Osteoblast (primary cell): ENCODE measurements around the gene FBXW8. TPM values are rescaled to one million over a fixed set of nuclear protein-coding genes. Genes with fewer than 3 reads are reported as not detected.

Experiments used
- DNase-seq: peaks from one replicate; pipeline ENCODE4 v3.0.0; 2011; ENCODE audit warnings: low spot score, mixed read lengths; ENCODE audit not compliant: insufficient read length; ENCODE audit errors: missing footprints
- H2AFZ ChIP-seq: 2 replicates; pipeline ENCODE4 v1.6.0; 2011; ENCODE audit warnings: mild to moderate bottlenecking, low read length
- H3K27ac ChIP-seq: 2 replicates; pipeline ENCODE4 v1.5.1; 2011; ENCODE audit warnings: mild to moderate bottlenecking, low read depth, low read length, moderate library complexity
- H3K27me3 ChIP-seq: 2 replicates; pipeline ENCODE4 v1.6.0; 2012; ENCODE audit warnings: mild to moderate bottlenecking, control low read depth, inconsistent platforms, low read length, moderate library complexity; ENCODE audit not compliant: insufficient read depth
- H3K36me3 ChIP-seq: 2 replicates; pipeline ENCODE4 v1.5.1; 2011; ENCODE audit warnings: mild to moderate bottlenecking, low read length, control low read depth, moderate library complexity; ENCODE audit not compliant: insufficient read depth
- H3K4me1 ChIP-seq: 2 replicates; pipeline ENCODE4 v1.5.1; 2011; ENCODE audit warnings: mild to moderate bottlenecking, low read length, control low read depth, moderate library complexity; ENCODE audit not compliant: insufficient read depth
- H3K4me2 ChIP-seq: 2 replicates; pipeline ENCODE4 v1.6.0; 2011; ENCODE audit warnings: mild to moderate bottlenecking, low read length; ENCODE audit not compliant: insufficient read depth
- H3K4me3 ChIP-seq: fragments of 200-600 bp; sonication (generic); 3 replicates; pipeline ENCODE4 v1.5.1; 2012; ENCODE audit warnings: mild to moderate bottlenecking, low read length, inconsistent platforms; ENCODE audit not compliant: insufficient read depth
- H3K79me2 ChIP-seq: 2 replicates; pipeline ENCODE4 v1.6.0; 2012; ENCODE audit warnings: mild to moderate bottlenecking, low read length, control low read depth, inconsistent platforms; ENCODE audit not compliant: insufficient read depth
- H3K9me3 ChIP-seq: 2 replicates; pipeline ENCODE4 v1.5.1; 2011; ENCODE audit warnings: low read depth, low read length, control low read depth
- H4K20me1 ChIP-seq: 2 replicates; pipeline ENCODE4 v1.6.0; 2012; ENCODE audit warnings: mild to moderate bottlenecking, low read length, control low read depth; ENCODE audit not compliant: insufficient read depth
- CTCF ChIP-seq: IDR thresholded peaks from 2 replicates; pipeline ENCODE4 v1.5.1; 2011; ENCODE audit warnings: mild to moderate bottlenecking, low read depth, low read length, moderate library complexity; ENCODE audit errors: extremely low read depth
- total RNA-seq: library from RNA; depleted of rRNA; stranded (reverse); fragments of >200 nt; gene quantifications from 2 replicates; pipeline ENCODE4 v1.2.3, GENCODE V29; 2012

The FBXW8 gene
- total RNA-seq, 1 donor, result 27.5 TPM

GRCh38 chr12:117040496-117040895, 129.7 kb downstream of the FBXW8 start:
- Histone ChIP-seq H3K79me2 (no peaks in the 10 kb centered on the region), H3K27me3 (peaks cover 7% of the 10 kb centered on the region), H2AFZ (no peak overlapping the region), H4K20me1 (no peaks in the 10 kb centered on the region), H3K4me2 (no peak overlapping the region), H3K4me1 (peaks cover 2% of the 10 kb centered on the region), H3K4me3 (no peak overlapping the region), H3K36me3 (no peaks in the 10 kb centered on the region), H3K9me3 (no peaks in the 10 kb centered on the region), H3K27ac (no peak overlapping the region)
- no peak for TF ChIP-seq CTCF
- DNase-seq, result no peak

- no peak overlapping the region for H3K4me2 ChIP-seq
- H3K4me1 ChIP-seq, result peaks cover 4% of the 10 kb centered on the region
- no peak overlapping the region for H3K4me3 ChIP-seq
Measured at GRCh38 chr12:117041798-117042170, 131.0 kb downstream of the FBXW8 start.

GRCh38 chr12:117042171-117042842, 131.6 kb downstream of the FBXW8 start:
- no peaks in the 10 kb centered on the region for H3K36me3 ChIP-seq
- no peak overlapping the region for H3K4me2 ChIP-seq
- no peaks in the 10 kb centered on the region for H3K9me3 ChIP-seq
- no peak for TF ChIP-seq CTCF
- no peak overlapping the region for H2AFZ ChIP-seq
- H3K27me3 ChIP-seq, result peaks cover 8% of the 10 kb centered on the region
- no peak overlapping the region for H3K4me3 ChIP-seq
- no peaks in the 10 kb centered on the region for H4K20me1 ChIP-seq
- peak; percentile 95 for DNase-seq
- H3K4me1 ChIP-seq, result peaks cover 4% of the 10 kb centered on the region
- no peak overlapping the region for H3K27ac ChIP-seq
- no peaks in the 10 kb centered on the region for H3K79me2 ChIP-seq

More at GRCh38 chr12:117041798-117042170, 131.0 kb downstream of the FBXW8 start:
- no peak overlapping the region for H3K27ac ChIP-seq
- no peaks in the 10 kb centered on the region for H3K36me3 ChIP-seq
- DNase-seq, result no peak
- no peaks in the 10 kb centered on the region for H4K20me1 ChIP-seq
- H3K79me2 ChIP-seq, result no peaks in the 10 kb centered on the region
- H3K27me3 ChIP-seq, result peaks cover 8% of the 10 kb centered on the region
- H3K9me3 ChIP-seq, result no peaks in the 10 kb centered on the region
- no peak for TF ChIP-seq CTCF
- H2AFZ ChIP-seq, result no peak overlapping the region

GRCh38 chr12:117042862-117043261, 132.1 kb downstream of the FBXW8 start:
- H3K79me2 ChIP-seq, result no peaks in the 10 kb centered on the region
- no peak overlapping the region for H3K27ac ChIP-seq
- no peak overlapping the region for H2AFZ ChIP-seq
- no peaks in the 10 kb centered on the region for H3K36me3 ChIP-seq
- H4K20me1 ChIP-seq, result no peaks in the 10 kb centered on the region
- no peaks in the 10 kb centered on the region for H3K9me3 ChIP-seq
- DNase-seq, result no peak
- H3K4me3 ChIP-seq, result no peak overlapping the region
- H3K27me3 ChIP-seq, result peaks cover 8% of the 10 kb centered on the region
- H3K4me2 ChIP-seq, result no peak overlapping the region
- no peak for TF ChIP-seq CTCF
- peaks cover 5% of the 10 kb centered on the region for H3K4me1 ChIP-seq
